ENCODE data around the gene PTPRD.

GRCh38 chr9:9997585-9997984, 615.2 kb downstream of the PTPRD start:
- TF ChIP-seq, protein P1, sequence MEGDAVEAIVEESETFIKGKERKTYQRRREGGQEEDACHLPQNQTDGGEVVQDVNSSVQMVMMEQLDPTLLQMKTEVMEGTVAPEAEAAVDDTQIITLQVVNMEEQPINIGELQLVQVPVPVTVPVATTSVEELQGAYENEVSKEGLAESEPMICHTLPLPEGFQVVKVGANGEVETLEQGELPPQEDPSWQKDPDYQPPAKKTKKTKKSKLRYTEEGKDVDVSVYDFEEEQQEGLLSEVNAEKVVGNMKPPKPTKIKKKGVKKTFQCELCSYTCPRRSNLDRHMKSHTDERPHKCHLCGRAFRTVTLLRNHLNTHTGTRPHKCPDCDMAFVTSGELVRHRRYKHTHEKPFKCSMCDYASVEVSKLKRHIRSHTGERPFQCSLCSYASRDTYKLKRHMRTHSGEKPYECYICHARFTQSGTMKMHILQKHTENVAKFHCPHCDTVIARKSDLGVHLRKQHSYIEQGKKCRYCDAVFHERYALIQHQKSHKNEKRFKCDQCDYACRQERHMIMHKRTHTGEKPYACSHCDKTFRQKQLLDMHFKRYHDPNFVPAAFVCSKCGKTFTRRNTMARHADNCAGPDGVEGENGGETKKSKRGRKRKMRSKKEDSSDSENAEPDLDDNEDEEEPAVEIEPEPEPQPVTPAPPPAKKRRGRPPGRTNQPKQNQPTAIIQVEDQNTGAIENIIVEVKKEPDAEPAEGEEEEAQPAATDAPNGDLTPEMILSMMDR (IDR thresholded peaks at IDR 0.05) = no peak
- TF ChIP-seq EZH2 (IDR thresholded peaks at IDR 0.05; ENCODE audit: borderline replicate concordance, insufficient read depth, low read depth, low read length, poor library complexity, severe bottlenecking) = no peak

All from B cell (primary cell).